GM11168 (cell line): ENCODE results near the gene DPM1.

Source experiments
- in situ Hi-C: fragments of 300-500 bp; cut with MboI; formaldehyde crosslinking; loops from one replicate; pipeline ENCODE4 v1.12.0; 2022; ENCODE audit warnings: low sequenced_read_pairs; ENCODE audit not compliant: unreplicated experiment

The DPM1 gene

GRCh38 chr20:50911030-50911429 is 47.3 kb downstream of the DPM1 start:
- in situ Hi-C loops, result no loop called here

GRCh38 chr20:50909413-50909812 is 48.9 kb downstream of the DPM1 start:
- in situ Hi-C loops, result no loop called here

DNA sequence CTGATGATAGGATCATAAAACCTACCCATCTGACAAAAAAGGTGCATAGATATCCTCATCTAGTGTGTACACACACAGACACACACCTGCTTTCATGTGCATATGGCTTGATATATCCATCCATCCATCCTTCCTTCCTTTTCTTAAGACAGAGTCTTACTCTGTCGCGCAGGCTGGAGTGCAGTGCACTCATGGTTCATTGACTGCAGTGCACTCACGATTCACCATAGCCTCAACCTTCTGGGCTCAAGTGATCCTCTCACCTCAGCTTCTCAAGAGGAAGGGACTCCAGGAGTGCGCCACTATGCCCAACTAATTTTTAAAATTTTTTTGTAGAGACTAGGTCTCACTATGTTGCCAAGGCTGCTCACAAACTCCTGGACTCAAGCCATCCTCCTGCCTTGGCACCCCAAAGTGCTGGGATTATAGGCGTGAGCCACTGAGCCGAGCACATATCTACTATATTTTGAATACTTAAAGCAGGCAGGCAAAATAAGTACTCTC is 54.2 kb downstream of the DPM1 start:
- in situ Hi-C loops, result no loop called here

DNA sequence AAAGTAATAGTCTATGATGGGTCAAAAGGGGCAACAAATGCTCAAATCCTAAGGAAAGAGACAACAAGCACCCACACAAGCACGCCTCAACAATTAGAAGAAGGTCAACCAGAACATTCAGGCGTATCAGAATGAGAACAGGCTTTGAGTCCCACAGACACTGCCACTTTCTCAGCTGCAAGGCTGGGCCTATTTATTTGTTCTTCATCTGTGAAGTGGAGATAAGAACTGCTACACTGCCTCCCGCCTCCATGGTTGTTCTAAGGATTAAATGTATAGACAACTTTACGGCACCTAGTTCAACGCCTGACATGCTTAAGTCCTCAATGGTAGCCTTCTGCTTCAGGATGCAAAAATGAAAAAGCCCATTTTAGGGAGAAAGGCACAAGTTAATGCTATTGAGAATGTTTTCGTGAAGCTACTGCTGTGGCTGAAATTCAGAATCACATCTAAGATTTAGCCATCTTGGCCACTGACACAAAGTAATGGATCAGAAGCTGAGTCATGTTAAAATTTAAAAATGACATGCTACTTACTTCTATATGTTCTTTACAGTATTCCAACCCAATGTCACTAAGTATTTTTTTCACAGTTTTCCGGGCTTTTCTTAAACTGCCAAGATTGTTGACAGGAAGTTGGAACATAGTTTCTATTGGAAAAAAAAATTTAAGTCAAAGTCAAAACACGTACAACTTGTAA is 54.8 kb downstream of the DPM1 start:
- in situ Hi-C loops, result no loop called here

GRCh38 chr20:50901301-50901700 is 57.0 kb downstream of the DPM1 start:
- in situ Hi-C loops, result no loop called here

- in situ Hi-C loops, result no loop called here
Observed at GRCh38 chr20:50900261-50900660, 58.1 kb downstream of the DPM1 start.

DNA sequence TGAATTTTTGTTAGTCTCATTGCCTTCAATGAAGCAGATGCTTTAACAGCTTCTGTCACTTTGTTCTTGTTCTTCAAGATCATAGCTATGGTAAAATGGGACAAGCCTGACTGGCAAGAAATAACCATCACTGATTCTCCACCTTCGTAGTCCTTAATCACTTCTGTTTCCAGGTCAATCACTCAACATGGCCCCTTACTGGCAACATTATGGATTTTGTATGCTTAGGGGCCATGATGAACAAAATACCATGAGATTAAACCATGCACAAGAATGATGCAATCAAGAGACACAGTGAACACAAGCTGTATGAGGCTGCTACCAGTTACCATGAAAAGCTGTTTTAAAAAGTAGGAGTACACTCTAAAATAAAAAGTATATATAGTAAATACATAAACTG is 59.9 kb downstream of the DPM1 start:
- in situ Hi-C loops, result no loop called here

- in situ Hi-C loops, result no loop called here
Observed at GRCh38 chr20:50895111-50895830, 63.1 kb downstream of the DPM1 start.

- in situ Hi-C loops, result no loop called here
Observed at GRCh38 chr20:50893620-50894019, 64.7 kb downstream of the DPM1 start.

- in situ Hi-C loops, result no loop called here
Observed at GRCh38 chr20:50892394-50892793, 65.9 kb downstream of the DPM1 start.

DNA sequence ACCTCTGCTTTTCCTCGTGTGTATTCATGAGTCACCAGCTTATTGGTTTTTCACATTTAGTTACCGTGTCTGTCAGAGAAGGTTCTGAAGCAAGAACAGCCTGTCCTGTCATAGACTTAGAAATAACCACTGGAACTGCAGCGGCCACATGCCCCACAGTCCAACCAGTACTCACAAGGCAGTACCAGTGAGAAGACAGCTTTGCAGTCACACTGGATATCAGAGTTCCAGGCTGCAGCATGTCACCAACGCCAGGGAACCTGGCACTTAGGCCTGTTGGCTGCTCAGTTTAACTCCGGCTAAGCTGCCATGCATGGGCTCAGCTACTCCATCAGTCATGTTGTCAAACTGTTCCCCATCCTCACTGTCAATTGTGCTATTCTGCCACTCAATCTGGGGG is 67.2 kb downstream of the DPM1 start:
- in situ Hi-C loops, result no loop called here

GRCh38 chr20:50887576-50887975 is 70.8 kb downstream of the DPM1 start:
- in situ Hi-C loops, result no loop called here

DNA sequence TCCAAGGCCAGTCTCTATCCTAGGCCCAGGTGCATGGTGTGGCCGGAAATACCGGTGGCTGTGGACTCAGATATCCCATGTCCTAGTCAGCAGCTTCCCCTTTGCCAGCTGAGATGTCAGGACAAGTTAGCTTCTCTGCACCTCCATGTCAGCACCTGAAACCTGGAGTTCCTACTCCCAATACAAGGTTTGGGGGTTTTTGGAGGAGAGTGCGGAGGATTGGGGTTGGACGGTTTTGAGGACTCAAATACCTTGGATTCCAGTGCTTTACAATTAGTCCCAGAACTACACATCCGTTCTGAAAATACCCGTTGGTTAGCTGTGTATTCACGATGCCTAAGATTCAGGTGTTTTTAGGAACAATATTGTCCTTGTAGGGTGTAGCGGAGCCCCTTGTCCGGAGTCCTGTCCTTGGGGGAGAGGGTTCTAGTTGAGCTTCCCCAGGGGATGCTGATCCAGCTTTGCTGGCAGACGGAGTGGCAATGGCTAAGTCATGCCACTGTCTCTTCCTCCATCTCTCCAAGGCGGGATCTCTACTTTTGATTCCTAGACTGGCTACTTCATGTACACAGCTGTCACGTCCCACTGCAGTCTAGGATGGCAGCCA is 72.0 kb downstream of the DPM1 start:
- in situ Hi-C loops, result no loop called here

GRCh38 chr20:50885781-50886180 is 72.6 kb downstream of the DPM1 start:
- in situ Hi-C loops, result no loop called here

DNA sequence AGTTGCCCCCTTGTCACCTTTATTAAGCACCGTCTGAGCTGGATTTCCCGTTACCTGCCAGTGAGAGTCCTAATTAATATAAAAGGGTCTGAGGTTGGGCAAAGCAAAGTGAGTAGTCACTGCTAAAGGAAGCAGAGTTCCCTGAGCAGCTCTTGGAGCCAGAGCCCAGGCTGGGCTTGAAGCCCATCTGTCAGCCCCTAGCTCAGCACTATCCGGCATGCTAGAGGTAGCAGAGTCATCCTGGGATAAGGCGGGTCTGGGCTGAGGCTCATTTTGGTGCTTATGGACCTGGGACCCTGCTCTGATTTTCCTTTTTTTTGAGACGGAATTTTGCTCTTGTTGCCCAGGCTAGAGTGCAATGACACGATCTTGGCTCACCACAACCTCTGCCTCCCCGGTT is 73.3 kb downstream of the DPM1 start:
- in situ Hi-C loops, result no loop called here
